Upper lobe of left lung (tissue), 4 donors: ENCODE data around the gene EPO.

Experiments used
- CTCF ChIP-seq, 6 experiments: fragments of 450-650 bp in 4 of 6; fragments of 200-600 bp in 2 of 6; sonication (generic) in 2 of 6; IDR thresholded peaks; one replicate each; pipeline ENCODE4 v1.5.1; 2016 to 2019; ENCODE audit warnings: antibody characterized with exemption in 6 of 6
- EP300 ChIP-seq, 4 donors: sonication (generic); formaldehyde crosslinking; IDR thresholded peaks; one replicate each; pipeline ENCODE4 v1.5.1; 2017; ENCODE audit warnings: antibody characterized with exemption in 4 of 4, control low read depth in 2 of 4
- POLR2AphosphoS5 ChIP-seq, 2 donors: sonication (generic); formaldehyde crosslinking; IDR thresholded peaks; one replicate each; pipeline ENCODE4 v1.5.1; 2017; ENCODE audit warnings: antibody characterized with exemption in 2 of 2

GRCh38 chr7:100753750-100754149 lies 33.5 kb downstream of the EPO start:
- TF ChIP-seq CTCF (IDR thresholded peaks at IDR 0.05) (no peak), POLR2AphosphoS5 (IDR thresholded peaks at IDR 0.05) (no peak), EP300 (IDR thresholded peaks at IDR 0.05) (no peak)
